Measurements from ENCODE around the gene KLHL28. TPM values are rescaled to one million over a fixed set of nuclear protein-coding genes. Genes with fewer than 3 reads are reported as not detected.

KLHL28 gene
- total RNA-seq, 2 donors from 2014 or later, result 18.6 to 20.3 TPM

- no peaks in the 10 kb centered on the region for H3K27me3 Mint-ChIP-seq (ENCODE audit: insufficient read depth)
- peaks cover 7% of the 10 kb centered on the region for H3K9me3 ChIP-seq (ENCODE audit: control insufficient read depth, low read length)
- peaks cover 3% of the 10 kb centered on the region for H3K4me1 ChIP-seq (ENCODE audit: control insufficient read depth, insufficient read depth, low read length)
- H3K9me3 Mint-ChIP-seq, result peaks cover 10% of the 10 kb centered on the region
- H3K27ac ChIP-seq (ENCODE audit: low read depth, low read length), result peak overlapping the region; percentile 87
- WGBS, 2 experiments (ENCODE audit: insufficient coverage in 1 of 2, insufficient read length in 1 of 2), result 0% methylated on average over 15 to 81 of the region's 81 CpGs
- H3K4me1 Mint-ChIP-seq, result peaks cover 7% of the 10 kb centered on the region
- H3K9ac ChIP-seq (ENCODE audit: extremely low read depth, low read length, poor library complexity, severe bottlenecking), result peak overlapping the region; percentile 67
- no peaks in the 10 kb centered on the region for H3K36me3 ChIP-seq (ENCODE audit: control insufficient read depth, insufficient read depth, low read length)
- TF ChIP-seq CTCF (conservative IDR thresholded peaks at IDR 0.05), result no peak
- peak overlapping the region; percentile 91 for H3K27ac Mint-ChIP-seq
- no peaks in the 10 kb centered on the region for H3K27me3 ChIP-seq (ENCODE audit: control insufficient read depth, insufficient read depth, low read length, poor library complexity, severe bottlenecking)
- peak; percentile 99 for DNase-seq
- H3K4me3 ChIP-seq (ENCODE audit: low read length), result peak overlapping the region; percentile 89
- H3K4me3 Mint-ChIP-seq, result peak overlapping the region; percentile 70
- no peaks in the 10 kb centered on the region for H3K36me3 Mint-ChIP-seq (ENCODE audit: low read depth)
Observed at GRCh38 chr14:44897041-44897844, 64.5 kb downstream of the KLHL28 start.

DNA sequence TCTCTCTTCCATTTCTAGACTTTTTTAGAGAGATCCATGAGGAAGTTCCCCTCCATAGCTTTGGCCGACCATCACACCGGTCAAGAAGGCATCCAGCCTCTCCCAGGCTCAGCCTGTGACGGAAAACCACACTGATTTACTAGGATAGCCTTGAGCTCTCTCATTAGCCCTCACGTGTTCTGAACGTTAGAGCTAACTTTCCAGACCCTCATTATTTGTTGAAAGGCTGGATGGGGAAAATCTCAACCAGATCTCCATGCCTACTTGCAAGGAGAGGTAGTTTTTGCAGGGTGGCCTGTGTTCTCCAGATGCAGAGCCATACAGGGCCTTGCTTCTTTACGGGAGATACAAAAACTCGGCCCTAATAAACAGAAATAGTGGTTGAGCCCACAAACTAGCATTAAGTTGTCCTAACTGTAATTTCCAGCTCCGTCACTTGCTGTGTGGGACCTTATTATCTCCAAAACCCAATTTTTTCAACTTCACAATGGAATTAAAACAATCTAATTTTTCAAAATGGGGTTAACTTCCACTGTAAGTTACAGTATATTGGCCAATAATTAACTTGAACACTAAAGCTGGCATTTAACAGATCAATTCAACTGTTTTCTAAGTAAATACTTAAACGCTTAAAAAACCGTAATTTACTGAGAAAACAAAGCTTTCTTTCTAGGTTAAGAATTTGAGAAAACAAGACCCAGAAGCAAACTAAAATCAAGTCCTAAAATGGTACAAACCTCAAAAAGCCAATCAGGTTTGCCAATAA, 65.3 kb downstream of the KLHL28 start:
- peaks cover 7% of the 10 kb centered on the region for H3K9me3 ChIP-seq (ENCODE audit: control insufficient read depth, low read length)
- peaks cover 3% of the 10 kb centered on the region for H3K4me1 ChIP-seq (ENCODE audit: control insufficient read depth, insufficient read depth, low read length)
- peak overlapping the region; percentile 70 for H3K4me3 Mint-ChIP-seq
- H3K4me3 ChIP-seq (ENCODE audit: low read length), result peak overlapping the region; percentile 89
- DNase-seq, result no peak
- 94 to 98% methylated on average over 7 to 10 of the region's 10 CpGs for WGBS, 2 experiments (ENCODE audit: insufficient coverage in 1 of 2, insufficient read length in 1 of 2)
- H3K27ac Mint-ChIP-seq, result no peak overlapping the region
- no peak overlapping the region for H3K9ac ChIP-seq (ENCODE audit: extremely low read depth, low read length, poor library complexity, severe bottlenecking)
- peaks cover 7% of the 10 kb centered on the region for H3K4me1 Mint-ChIP-seq
- H3K36me3 Mint-ChIP-seq (ENCODE audit: low read depth), result no peaks in the 10 kb centered on the region
- no peaks in the 10 kb centered on the region for H3K27me3 Mint-ChIP-seq (ENCODE audit: insufficient read depth)
- TF ChIP-seq CTCF (conservative IDR thresholded peaks at IDR 0.05), result no peak
- H3K36me3 ChIP-seq (ENCODE audit: control insufficient read depth, insufficient read depth, low read length), result no peaks in the 10 kb centered on the region
- H3K9me3 Mint-ChIP-seq, result peaks cover 10% of the 10 kb centered on the region
- no peak overlapping the region for H3K27ac ChIP-seq (ENCODE audit: low read depth, low read length)
- H3K27me3 ChIP-seq (ENCODE audit: control insufficient read depth, insufficient read depth, low read length, poor library complexity, severe bottlenecking), result no peaks in the 10 kb centered on the region

- no peak overlapping the region for H3K27ac Mint-ChIP-seq
Observed at GRCh38 chr14:44895716-44896115, 66.0 kb downstream of the KLHL28 start.

More at GRCh38 chr14:44895716-44896115, 66.0 kb downstream of the KLHL28 start:
- Mint-ChIP-seq H3K4me1 (peaks cover 7% of the 10 kb centered on the region), H3K4me3 (no peak overlapping the region), H3K36me3 (ENCODE audit: low read depth) (no peaks in the 10 kb centered on the region), H3K9me3 (peaks cover 10% of the 10 kb centered on the region), H3K27me3 (ENCODE audit: insufficient read depth) (no peaks in the 10 kb centered on the region)
- Histone ChIP-seq H3K27me3 (ENCODE audit: control insufficient read depth, insufficient read depth, low read length, poor library complexity, severe bottlenecking) (no peaks in the 10 kb centered on the region), H3K4me3 (ENCODE audit: low read length) (no peak overlapping the region), H3K36me3 (ENCODE audit: control insufficient read depth, insufficient read depth, low read length) (no peaks in the 10 kb centered on the region), H3K9me3 (ENCODE audit: control insufficient read depth, low read length) (peaks cover 7% of the 10 kb centered on the region), H3K27ac (ENCODE audit: low read depth, low read length) (no peak overlapping the region), H3K9ac (ENCODE audit: extremely low read depth, low read length, poor library complexity, severe bottlenecking) (no peak overlapping the region), H3K4me1 (ENCODE audit: control insufficient read depth, insufficient read depth, low read length) (peaks cover 3% of the 10 kb centered on the region)
- no peak for TF ChIP-seq CTCF (conservative IDR thresholded peaks at IDR 0.05)
- 96% methylated on average over 2 of the region's 2 CpGs; no CpG with 5 or more reads in 1 of the 2 experiments for WGBS, 2 experiments (ENCODE audit: insufficient coverage in 1 of 2, insufficient read length in 1 of 2)
- DNase-seq, result no peak
